ENCODE measurements around the gene KCNE3. TPM values are rescaled to one million over a fixed set of nuclear protein-coding genes. Genes with fewer than 3 reads are reported as not detected.

Gene KCNE3
- total and polyA plus RNA-seq, 2 of the 13 experiments (the other 11 are each of a cell fraction or from before 2014, with no cell fraction given): 0.33 to 2.2 TPM

DNA sequence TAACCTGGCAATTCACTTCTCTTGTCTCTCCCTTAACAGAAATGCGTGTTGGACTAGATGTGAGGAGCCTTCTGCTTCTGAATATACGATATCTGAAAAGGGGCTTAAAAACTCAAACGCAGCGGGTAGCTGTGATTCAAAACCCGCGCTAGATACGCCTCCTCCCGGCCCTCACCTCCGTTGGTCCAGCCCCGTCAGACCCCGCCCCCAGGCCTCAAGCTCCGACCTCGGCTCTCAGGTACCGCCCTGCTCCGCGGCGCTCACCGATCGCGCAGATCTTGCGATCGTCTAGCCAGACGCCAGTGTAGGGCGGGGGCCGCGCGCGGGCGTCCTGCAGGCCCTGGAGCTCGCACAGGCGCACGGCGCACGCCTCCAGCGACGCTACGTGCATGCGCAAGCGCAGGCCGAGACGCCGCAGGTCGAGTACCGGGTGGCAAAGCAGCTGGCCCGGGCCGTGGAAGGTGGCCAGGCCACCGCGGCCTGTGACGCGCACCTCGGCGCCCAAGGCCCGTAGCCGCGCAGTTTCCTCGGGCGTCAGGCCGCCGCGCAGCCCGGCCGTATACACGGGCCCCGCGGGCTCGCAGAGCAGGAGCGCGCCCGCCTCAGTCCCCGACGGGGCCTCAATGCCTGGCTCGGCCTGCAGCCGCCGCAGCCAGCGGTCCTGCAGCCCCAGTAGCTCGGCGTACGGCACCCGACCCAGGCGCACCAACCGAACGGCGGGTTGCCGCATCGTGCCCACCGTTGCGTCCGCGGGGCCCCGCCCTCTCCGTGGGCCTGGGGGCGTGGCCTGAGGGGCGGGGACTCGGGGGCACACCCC is 25.8 kb upstream of the KCNE3 start, which contains the start of gene LIPT2 (continued):
- TF ChIP-seq NFKBIZ (CRISPR knock-in tag; IDR thresholded peaks at IDR 0.05) (no peak), ZNF33A (CRISPR knock-in tag; IDR thresholded peaks at IDR 0.05; ENCODE audit: borderline replicate concordance) (no peak), MIER2 (CRISPR knock-in tag; IDR thresholded peaks at IDR 0.05) (no peak), MEIS1 (CRISPR knock-in tag; IDR thresholded peaks at IDR 0.05; ENCODE audit: borderline replicate concordance) (no peak; the same call in 1 of the 2 replicates), NAIF1 (CRISPR knock-in tag; IDR thresholded peaks at IDR 0.05; ENCODE audit: borderline replicate concordance) (peak; percentile 69; the same call in 1 of the 2 replicates), SETDB1 (CRISPR knock-in tag; IDR thresholded peaks at IDR 0.05; ENCODE audit: borderline replicate concordance) (no peak), HOXA7 (CRISPR knock-in tag; IDR thresholded peaks at IDR 0.05) (no peak), ZNF572 (CRISPR knock-in tag; IDR thresholded peaks at IDR 0.05) (no peak), LCORL (IDR thresholded peaks at IDR 0.05) (no peak), LCORL (CRISPR knock-in tag; IDR thresholded peaks at IDR 0.05) (no peak), PAF1 (CRISPR knock-in tag; IDR thresholded peaks at IDR 0.05) (no peak), ZNF772 (CRISPR knock-in tag; IDR thresholded peaks at IDR 0.05) (peak; percentile 66; the same call in 1 of the 2 replicates), KLF11 (CRISPR knock-in tag; IDR thresholded peaks at IDR 0.05) (no peak), MBD4 (IDR thresholded peaks at IDR 0.05; ENCODE audit: borderline replicate concordance, low read length) (no peak), ZNF326 (CRISPR knock-in tag; IDR thresholded peaks at IDR 0.05; ENCODE audit: borderline replicate concordance) (no peak)
- TF ChIP-seq, protein P1, sequence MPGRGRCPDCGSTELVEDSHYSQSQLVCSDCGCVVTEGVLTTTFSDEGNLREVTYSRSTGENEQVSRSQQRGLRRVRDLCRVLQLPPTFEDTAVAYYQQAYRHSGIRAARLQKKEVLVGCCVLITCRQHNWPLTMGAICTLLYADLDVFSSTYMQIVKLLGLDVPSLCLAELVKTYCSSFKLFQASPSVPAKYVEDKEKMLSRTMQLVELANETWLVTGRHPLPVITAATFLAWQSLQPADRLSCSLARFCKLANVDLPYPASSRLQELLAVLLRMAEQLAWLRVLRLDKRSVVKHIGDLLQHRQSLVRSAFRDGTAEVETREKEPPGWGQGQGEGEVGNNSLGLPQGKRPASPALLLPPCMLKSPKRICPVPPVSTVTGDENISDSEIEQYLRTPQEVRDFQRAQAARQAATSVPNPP (CRISPR knock-in tag; IDR thresholded peaks at IDR 0.05): no peak; the same call in 1 of the 2 replicates
- TF ChIP-seq, protein P2, sequence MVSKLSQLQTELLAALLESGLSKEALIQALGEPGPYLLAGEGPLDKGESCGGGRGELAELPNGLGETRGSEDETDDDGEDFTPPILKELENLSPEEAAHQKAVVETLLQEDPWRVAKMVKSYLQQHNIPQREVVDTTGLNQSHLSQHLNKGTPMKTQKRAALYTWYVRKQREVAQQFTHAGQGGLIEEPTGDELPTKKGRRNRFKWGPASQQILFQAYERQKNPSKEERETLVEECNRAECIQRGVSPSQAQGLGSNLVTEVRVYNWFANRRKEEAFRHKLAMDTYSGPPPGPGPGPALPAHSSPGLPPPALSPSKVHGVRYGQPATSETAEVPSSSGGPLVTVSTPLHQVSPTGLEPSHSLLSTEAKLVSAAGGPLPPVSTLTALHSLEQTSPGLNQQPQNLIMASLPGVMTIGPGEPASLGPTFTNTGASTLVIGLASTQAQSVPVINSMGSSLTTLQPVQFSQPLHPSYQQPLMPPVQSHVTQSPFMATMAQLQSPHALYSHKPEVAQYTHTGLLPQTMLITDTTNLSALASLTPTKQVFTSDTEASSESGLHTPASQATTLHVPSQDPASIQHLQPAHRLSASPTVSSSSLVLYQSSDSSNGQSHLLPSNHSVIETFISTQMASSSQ (IDR thresholded peaks at IDR 0.05; ENCODE audit: low read depth): no peak
- TF ChIP-seq, protein P2 (CRISPR knock-in tag; IDR thresholded peaks at IDR 0.05; ENCODE audit: borderline replicate concordance): no peak; the same call in 1 of the 2 replicates
- TF ChIP-seq, protein P3, sequence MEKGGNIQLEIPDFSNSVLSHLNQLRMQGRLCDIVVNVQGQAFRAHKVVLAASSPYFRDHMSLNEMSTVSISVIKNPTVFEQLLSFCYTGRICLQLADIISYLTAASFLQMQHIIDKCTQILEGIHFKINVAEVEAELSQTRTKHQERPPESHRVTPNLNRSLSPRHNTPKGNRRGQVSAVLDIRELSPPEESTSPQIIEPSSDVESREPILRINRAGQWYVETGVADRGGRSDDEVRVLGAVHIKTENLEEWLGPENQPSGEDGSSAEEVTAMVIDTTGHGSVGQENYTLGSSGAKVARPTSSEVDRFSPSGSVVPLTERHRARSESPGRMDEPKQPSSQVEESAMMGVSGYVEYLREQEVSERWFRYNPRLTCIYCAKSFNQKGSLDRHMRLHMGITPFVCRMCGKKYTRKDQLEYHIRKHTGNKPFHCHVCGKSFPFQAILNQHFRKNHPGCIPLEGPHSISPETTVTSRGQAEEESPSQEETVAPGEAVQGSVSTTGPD (CRISPR knock-in tag; IDR thresholded peaks at IDR 0.05): no peak
- TF ChIP-seq, protein P4, sequence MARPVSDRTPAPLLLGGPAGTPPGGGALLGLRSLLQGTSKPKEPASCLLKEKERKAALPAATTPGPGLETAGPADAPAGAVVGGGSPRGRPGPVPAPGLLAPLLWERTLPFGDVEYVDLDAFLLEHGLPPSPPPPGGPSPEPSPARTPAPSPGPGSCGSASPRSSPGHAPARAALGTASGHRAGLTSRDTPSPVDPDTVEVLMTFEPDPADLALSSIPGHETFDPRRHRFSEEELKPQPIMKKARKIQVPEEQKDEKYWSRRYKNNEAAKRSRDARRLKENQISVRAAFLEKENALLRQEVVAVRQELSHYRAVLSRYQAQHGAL (CRISPR knock-in tag; IDR thresholded peaks at IDR 0.05; ENCODE audit: not compliant biosample characterization): peak; percentile 16
- TF ChIP-seq, protein P5, sequence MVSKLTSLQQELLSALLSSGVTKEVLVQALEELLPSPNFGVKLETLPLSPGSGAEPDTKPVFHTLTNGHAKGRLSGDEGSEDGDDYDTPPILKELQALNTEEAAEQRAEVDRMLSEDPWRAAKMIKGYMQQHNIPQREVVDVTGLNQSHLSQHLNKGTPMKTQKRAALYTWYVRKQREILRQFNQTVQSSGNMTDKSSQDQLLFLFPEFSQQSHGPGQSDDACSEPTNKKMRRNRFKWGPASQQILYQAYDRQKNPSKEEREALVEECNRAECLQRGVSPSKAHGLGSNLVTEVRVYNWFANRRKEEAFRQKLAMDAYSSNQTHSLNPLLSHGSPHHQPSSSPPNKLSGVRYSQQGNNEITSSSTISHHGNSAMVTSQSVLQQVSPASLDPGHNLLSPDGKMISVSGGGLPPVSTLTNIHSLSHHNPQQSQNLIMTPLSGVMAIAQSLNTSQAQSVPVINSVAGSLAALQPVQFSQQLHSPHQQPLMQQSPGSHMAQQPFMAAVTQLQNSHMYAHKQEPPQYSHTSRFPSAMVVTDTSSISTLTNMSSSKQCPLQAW (CRISPR knock-in tag; IDR thresholded peaks at IDR 0.05): no peak

Data from HepG2 (cell line).